Epithelial cell of esophagus (primary cell): ENCODE results near the gene MEIS1.

Experiments
- DNase-seq: peaks from one replicate; pipeline ENCODE4 v3.0.0; 2010; ENCODE audit warnings: low read depth
- H3K4me3 ChIP-seq: 2 replicates; pipeline ENCODE4 v1.5.1; 2011; ENCODE audit warnings: mild to moderate bottlenecking, low read length, control low read depth
- CTCF ChIP-seq: IDR thresholded peaks from 2 replicates; pipeline ENCODE4 v1.5.1; 2011; ENCODE audit warnings: low read depth, mild to moderate bottlenecking, low read length, control low read depth, inconsistent platforms; ENCODE audit not compliant: insufficient read depth; ENCODE audit errors: missing control alignments

MEIS1 gene

DNA sequence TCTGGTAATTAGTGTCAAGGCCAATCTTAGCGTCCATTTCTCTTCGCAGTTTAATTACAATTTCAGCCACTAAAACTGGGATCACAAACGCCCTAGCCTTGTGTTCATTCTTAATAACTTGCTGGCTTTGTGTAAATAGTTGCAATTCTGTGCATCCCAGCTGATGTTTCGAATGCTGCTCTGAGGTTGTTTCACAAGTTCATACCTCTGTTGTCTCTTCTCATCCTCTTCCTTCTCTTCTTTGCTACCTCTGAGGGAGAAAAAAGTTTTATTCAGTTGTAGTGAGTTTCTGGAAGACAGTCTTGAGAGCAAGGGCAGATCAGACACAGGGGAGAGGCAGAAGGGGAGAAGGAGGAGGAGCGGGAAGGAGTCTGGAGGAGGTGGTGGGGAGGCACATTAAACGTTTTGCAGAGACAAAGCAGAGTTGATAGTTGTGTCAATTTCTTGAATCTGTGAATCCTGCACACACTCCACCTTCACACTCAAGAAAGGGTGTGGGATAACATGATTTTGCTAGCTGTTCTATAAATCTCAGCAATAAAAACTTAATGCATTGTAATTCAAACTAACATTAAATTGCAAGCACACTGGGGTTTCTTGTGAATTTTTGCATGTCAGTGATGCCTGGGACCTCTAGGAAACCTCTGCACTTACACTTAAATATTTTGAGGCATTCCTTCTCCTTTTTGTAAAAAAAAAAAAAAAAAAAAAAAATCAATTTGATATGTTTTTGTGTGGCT is 6.8 kb downstream of the MEIS1 start:
- peak overlapping the region; percentile 68 for H3K4me3 ChIP-seq
- no peak for DNase-seq
- TF ChIP-seq CTCF = no peak

DNA sequence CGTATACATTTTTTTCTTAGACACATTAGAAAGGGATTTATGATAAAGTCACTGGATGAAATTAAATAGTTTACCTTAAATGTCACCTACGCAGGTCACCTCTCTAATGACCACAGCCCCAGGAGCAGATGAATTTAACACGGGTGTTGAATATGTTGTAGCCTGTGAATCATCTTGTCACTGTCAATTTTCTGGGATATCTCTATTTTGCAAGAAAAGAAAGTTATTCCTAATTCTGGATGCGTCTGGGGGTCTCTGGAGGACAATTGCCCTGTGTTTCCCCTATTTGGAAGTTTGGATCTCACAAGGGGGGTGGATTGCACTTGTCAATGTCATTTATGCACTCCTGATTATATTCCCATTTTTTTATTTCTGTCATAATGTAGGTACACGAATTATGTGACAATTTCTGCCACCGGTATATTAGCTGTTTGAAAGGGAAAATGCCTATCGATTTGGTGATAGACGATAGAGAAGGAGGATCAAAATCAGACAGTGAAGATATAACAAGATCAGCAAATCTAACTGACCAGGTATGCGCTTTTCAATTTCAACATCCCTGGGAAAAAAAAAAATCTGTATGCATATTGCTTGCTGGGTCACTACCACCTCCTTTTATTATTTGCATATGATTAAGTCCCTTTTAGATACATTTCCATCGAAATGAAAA is 7.7 kb downstream of the MEIS1 start:
- no peak for DNase-seq
- TF ChIP-seq CTCF = no peak
- H3K4me3 ChIP-seq = peak overlapping the region; percentile 68

DNA sequence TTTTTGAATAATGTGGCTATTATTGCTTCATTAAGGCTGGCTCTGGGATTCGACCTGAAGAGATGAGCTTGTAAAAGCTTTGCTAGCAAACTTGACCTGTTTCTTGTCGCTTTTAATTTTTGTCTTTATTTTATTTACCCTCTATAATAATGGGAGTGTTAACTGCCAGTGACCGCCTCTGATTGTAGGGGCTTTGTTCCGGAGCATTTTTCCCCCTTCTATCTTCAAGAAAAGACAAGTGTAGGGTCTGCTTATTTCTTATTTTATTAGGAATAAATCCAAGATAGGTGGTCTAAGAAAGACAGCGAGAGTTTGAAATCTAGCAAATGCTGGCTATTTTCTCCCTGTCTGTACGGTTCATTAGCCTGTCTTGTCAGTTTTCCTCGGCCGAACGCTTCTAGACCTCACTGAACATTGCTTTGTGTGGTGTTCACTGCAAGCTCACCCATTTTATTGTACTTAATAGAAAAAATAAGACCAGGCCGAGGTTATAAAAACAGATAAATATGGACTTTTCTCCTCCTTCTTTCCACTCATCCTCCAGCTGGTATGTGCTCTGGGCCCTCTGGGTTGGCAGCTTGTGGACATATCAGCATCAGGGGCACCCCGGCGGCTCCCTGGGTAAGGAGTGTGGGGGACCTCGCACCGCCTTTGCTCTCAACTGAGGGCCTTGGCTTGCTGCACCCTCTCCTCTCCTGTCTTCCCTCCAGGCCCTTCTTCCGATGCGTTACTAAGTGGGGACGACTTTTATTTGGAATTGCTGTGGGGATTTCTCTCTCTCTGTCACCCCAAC is 8.5 kb downstream of the MEIS1 start:
- DNase-seq = peak; percentile 38
- TF ChIP-seq CTCF = no peak
- H3K4me3 ChIP-seq = peak overlapping the region; percentile 68

DNA sequence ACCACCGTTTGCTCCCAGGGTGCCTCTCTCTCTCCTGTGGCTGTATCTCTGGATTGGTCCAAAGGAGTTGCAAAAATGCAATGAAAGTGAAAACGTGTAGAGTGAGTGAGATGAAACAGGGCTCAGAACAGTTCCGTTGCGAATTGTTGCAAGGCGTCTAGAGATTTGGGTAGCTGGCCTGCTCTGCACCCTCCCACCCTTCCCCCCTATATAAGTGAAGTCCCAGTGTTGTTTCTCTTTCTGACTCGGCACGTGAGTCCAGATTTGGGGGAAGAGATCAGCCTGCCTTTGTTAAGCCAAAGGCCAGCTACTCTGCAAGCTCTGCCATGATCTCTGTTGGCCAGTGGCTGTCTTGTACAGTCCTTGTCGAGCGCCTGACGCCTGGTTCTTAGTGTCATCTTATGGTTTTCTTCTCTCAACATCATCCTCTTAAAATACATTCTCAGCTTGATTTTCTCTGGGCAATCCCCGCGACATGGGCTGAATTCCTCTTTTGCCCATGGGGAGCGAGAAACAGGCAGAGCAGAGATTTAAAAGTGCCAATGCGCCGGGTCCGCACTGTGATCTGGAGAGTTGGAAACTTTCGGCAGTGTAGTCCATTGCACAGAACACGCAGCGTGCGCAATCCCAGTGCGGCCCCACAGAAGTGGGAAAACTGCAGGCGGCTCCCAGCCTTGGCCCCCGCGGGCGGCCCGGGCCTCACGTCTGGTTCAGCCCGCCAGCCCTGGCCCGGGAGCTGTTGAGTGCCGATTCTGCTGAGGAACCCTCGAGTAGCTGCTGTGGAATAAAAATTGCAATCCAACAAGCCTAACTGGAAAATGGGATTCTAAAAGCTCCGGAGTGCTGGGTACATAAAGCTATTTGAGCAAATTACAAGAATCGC is 9.3 kb downstream of the MEIS1 start:
- DNase-seq = peak; percentile 52
- H3K4me3 ChIP-seq = peak overlapping the region; percentile 68
- TF ChIP-seq CTCF = no peak

DNA sequence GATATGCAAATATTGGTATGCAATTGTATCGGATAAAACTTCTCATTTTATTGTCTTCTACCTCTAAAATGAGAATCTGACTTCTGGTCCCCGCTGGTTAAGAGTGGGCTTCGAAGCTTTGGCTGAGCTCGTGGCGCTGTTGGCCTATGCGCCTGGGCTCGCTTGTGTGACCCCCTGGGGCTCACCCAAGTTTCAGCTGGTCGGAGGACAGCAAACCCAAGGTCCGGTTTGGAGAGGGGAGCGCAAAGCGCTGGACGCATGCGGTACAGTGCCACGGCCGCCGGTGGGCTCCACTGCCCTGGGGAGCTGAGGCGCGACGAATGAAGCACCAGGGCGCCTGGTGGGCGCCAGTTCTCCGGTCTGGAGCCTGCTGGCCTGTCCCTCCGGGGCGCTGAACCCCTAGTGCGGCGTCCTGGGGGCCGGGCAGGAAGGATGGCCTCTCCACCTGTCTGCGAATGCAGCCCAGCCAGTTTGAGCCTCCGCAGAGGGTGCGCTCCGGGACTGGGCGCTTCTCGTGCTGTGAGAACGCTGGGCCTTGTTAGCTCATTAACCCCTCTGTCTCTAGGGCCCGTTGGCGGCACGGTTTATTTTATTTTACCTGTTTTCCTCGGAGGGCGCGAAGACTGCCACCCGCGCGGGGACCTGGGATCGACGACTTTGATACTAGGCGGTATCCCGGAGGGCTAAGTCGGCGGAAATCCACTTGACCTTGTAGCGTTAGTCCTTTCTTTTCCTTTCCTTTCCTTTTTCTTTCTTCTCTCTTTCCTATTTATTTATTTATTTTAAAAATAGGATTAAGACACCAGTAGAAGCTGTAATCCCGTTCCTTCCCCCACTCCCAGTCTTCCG is 10.4 kb downstream of the MEIS1 start:
- H3K4me3 ChIP-seq = peak overlapping the region; percentile 68

More for the DNA sequence above, 10.4 kb downstream of the MEIS1 start:
- peak; percentile 47 for DNase-seq
- TF ChIP-seq CTCF = peak; percentile 3
